GM23338 (cell line): ENCODE data around the gene C22orf39. TPM values are rescaled to one million over a fixed set of nuclear protein-coding genes. Genes with fewer than 3 reads are reported as not detected.
A peak's percentile ranks its signal among the peaks of the same experiment; 100 is the strongest.

ENCODE experiments used
- ATAC-seq: fragments of 200-7000 bp; cut with Tn5 transposase; 3 replicates; pipeline ENCODE4 v1.9.1; 2020
- DNase-seq: peaks from one replicate; pipeline ENCODE4 v3.0.0-alpha.2; 2015; ENCODE audit warnings: low spot score
- H2AFZ ChIP-seq: fragments of 200-600 bp; sonication (generic); 2 replicates; pipeline ENCODE4 v1.8.0; 2016; ENCODE audit warnings: antibody characterized with exemption, mild to moderate bottlenecking, moderate library complexity
- H3F3A ChIP-seq: fragments of 200-600 bp; sonication (generic); replicated peaks from 2 replicates; pipeline ENCODE4 v1.8.0; 2017; ENCODE audit warnings: antibody characterized with exemption, mixed run types, low read depth
- H3K27ac ChIP-seq: fragments of 200-600 bp; sonication (generic); 2 replicates; pipeline ENCODE4 v1.6.1; 2016; ENCODE audit warnings: low read depth
- H3K27me3 ChIP-seq: fragments of 200-600 bp; sonication (generic); 2 replicates; pipeline ENCODE4 v1.8.0; 2016; ENCODE audit warnings: mild to moderate bottlenecking, mixed run types, moderate library complexity; ENCODE audit not compliant: insufficient read depth
- H3K36me3 ChIP-seq: fragments of 200-600 bp; sonication (generic); 2 replicates; pipeline ENCODE4 v1.8.0; 2016; ENCODE audit warnings: mild to moderate bottlenecking; ENCODE audit not compliant: insufficient read depth
- H3K4me1 ChIP-seq: fragments of 200-600 bp; sonication (generic); 2 replicates; pipeline ENCODE4 v1.8.0; 2016; ENCODE audit warnings: mild to moderate bottlenecking, moderate library complexity; ENCODE audit not compliant: insufficient read depth
- H3K4me2 ChIP-seq: fragments of 200-600 bp; sonication (generic); 2 replicates; pipeline ENCODE4 v1.7.1; 2017; ENCODE audit warnings: mixed run types
- H3K4me3 ChIP-seq: fragments of 200-600 bp; sonication (generic); 2 replicates; pipeline ENCODE4 v1.6.1; 2016; ENCODE audit warnings: mixed run types
- H3K79me2 ChIP-seq: fragments of 200-600 bp; sonication (generic); replicated peaks from 2 replicates; pipeline ENCODE4 v1.8.0; 2017; ENCODE audit warnings: mild to moderate bottlenecking; ENCODE audit not compliant: insufficient read depth
- H3K9me2 ChIP-seq: fragments of 200-600 bp; sonication (generic); 2 replicates; pipeline ENCODE4 v1.8.0; 2017; ENCODE audit not compliant: insufficient read depth
- H4K20me1 ChIP-seq: fragments of 200-600 bp; sonication (generic); replicated peaks from 2 replicates; pipeline ENCODE4 v1.8.0; 2017; ENCODE audit warnings: mild to moderate bottlenecking; ENCODE audit not compliant: insufficient read depth
- H3K27ac Mint-ChIP-seq: 2 replicates; pipeline ENCODE4 v1.8.0; 2020; ENCODE audit warnings: inconsistent platforms, mild to moderate bottlenecking, moderate library complexity, mixed read lengths
- H3K27me3 Mint-ChIP-seq: 3 replicates; pipeline ENCODE4 v1.8.0; 2022; ENCODE audit warnings: low read depth, mild to moderate bottlenecking, moderate library complexity, mixed read lengths, inconsistent platforms; ENCODE audit not compliant: insufficient read depth, poor library complexity
- H3K36me3 Mint-ChIP-seq: 3 replicates; pipeline ENCODE4 v1.8.0; 2021; ENCODE audit warnings: low read depth, mild to moderate bottlenecking, inconsistent platforms, moderate library complexity, mixed read lengths
- H3K4me1 Mint-ChIP-seq: 3 replicates; pipeline ENCODE4 v1.8.0; 2020; ENCODE audit warnings: mild to moderate bottlenecking, inconsistent platforms, mixed read lengths
- H3K4me3 Mint-ChIP-seq: 3 replicates; pipeline ENCODE4 v1.8.0; 2021; ENCODE audit warnings: moderate library complexity, mild to moderate bottlenecking, inconsistent platforms, mixed read lengths
- H3K9me3 Mint-ChIP-seq: 3 replicates; pipeline ENCODE4 v1.8.0; 2020; ENCODE audit warnings: moderate library complexity, mild to moderate bottlenecking, inconsistent platforms, mixed read lengths
- CREB1 ChIP-seq: fragments of 250-450 bp; sonication (Bioruptor Pico); IDR thresholded peaks from 2 replicates; pipeline ENCODE4 v1.5.0; 2020; ENCODE audit warnings: low read depth, mild to moderate bottlenecking, moderate library complexity
- EZH2 ChIP-seq: fragments of 200-600 bp; sonication (generic); IDR thresholded peaks from one replicate; pipeline ENCODE4 v1.8.0; 2017; ENCODE audit warnings: antibody characterized with exemption, mild to moderate bottlenecking, low read depth; ENCODE audit not compliant: unreplicated experiment
- EZH2phosphoT487 ChIP-seq: fragments of 200-600 bp; sonication (generic); IDR thresholded peaks from one replicate; pipeline ENCODE4 v1.8.1; 2018; ENCODE audit warnings: antibody characterized with exemption; ENCODE audit not compliant: unreplicated experiment
- JUNB ChIP-seq: IDR thresholded peaks from one replicate; pipeline ENCODE4 v1.6.1; 2016; ENCODE audit warnings: antibody characterized with exemption; ENCODE audit not compliant: unreplicated experiment
- NANOG ChIP-seq: IDR thresholded peaks from 2 replicates; pipeline ENCODE4 v1.6.1; 2016; ENCODE audit warnings: antibody characterized with exemption, borderline replicate concordance
- POLR2AphosphoS5 ChIP-seq: IDR thresholded peaks from 2 replicates; pipeline ENCODE4 v1.6.1; 2016; ENCODE audit warnings: antibody characterized with exemption, low read depth
- STAT1 ChIP-seq: IDR thresholded peaks from one replicate; pipeline ENCODE4 v1.6.1; 2016; ENCODE audit warnings: antibody characterized with exemption; ENCODE audit not compliant: unreplicated experiment
- ZNF114 ChIP-seq: fragments of 250-450 bp; sonication (Bioruptor Pico); IDR thresholded peaks from 2 replicates; pipeline ENCODE4 v1.5.0; 2020; ENCODE audit warnings: mild to moderate bottlenecking, moderate library complexity
- ZNF331 ChIP-seq: fragments of 250-450 bp; sonication (Bioruptor Pico); IDR thresholded peaks from 2 replicates; pipeline ENCODE4 v1.5.0; 2020; ENCODE audit warnings: low read depth, mild to moderate bottlenecking, moderate library complexity
- polyA plus RNA-seq: library from polyadenylated mRNA; unstranded; fragments of >200 nt; fragmentation: Nextera tagmentation; extraction: Ambion mirVana; gene quantifications from 2 replicates; pipeline ENCODE4 v1.2.1, GENCODE V29; 2016
- total RNA-seq: library from RNA; depleted of rRNA; stranded (reverse); fragments of >200 nt; shearing (Covaris generic); gene quantifications from 2 replicates; pipeline ENCODE4 v1.2.3, GENCODE V29; 2014
- TF ChIP-seq, protein P1 (sequence below): IDR thresholded peaks from 2 replicates; pipeline ENCODE4 v1.6.1; 2016; ENCODE audit warnings: antibody characterized with exemption
- TF ChIP-seq, protein P2 (sequence below), 2 experiments: fragments of 200-600 bp in 1 of 2; sonication (generic) in 1 of 2; conservative IDR thresholded peaks; 2 replicates each; pipeline versions ENCODE4 v1.5.1 to v1.6.1; 2016 to 2017; ENCODE audit warnings: antibody characterized with exemption in 2 of 2, low read depth in 2 of 2, mild to moderate bottlenecking in 2 of 2, moderate library complexity in 1 of 2
- TF ChIP-seq, protein P3 (sequence below): IDR thresholded peaks from one replicate; pipeline ENCODE4 v1.6.1; 2018; ENCODE audit warnings: antibody characterized with exemption; ENCODE audit not compliant: unreplicated experiment
- TF ChIP-seq, protein P4 (sequence below): fragments of 250-450 bp; sonication (Bioruptor Pico); IDR thresholded peaks from 2 replicates; pipeline ENCODE4 v1.5.0; 2020; ENCODE audit warnings: mild to moderate bottlenecking, moderate library complexity

C22orf39 gene
- total and polyA plus RNA-seq, 2 experiments from 2014 or later: 37.4 to 40.2 TPM

DNA sequence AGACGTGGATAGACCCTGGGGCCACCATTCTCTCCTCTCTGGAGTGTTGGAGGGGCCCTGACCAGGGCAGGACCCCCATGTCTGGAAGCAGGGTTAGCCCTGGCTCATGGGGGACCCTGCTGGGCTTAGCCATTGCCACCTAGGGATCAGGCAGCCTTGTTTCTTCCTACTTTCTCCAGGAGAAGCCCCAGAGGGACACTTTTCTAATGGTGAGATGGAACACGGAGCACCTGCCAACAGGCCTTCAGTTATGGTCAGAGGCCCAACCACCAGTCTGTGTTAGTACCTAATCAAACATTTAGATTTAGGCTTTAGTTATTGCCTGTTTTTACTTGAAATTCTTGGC is 1.9 kb upstream of the C22orf39 start:
- peaks cover 35% of the 10 kb centered on the region for H4K20me1 ChIP-seq
- TF ChIP-seq POLR2AphosphoS5 (no peak), EZH2 (no peak), JUNB (no peak), ZNF331 (CRISPR knock-in tag) (no peak), STAT1 (no peak), EZH2phosphoT487 (no peak), CREB1 (CRISPR knock-in tag) (no peak), ZNF114 (no peak), NANOG (no peak)
- TF ChIP-seq, protein P1, sequence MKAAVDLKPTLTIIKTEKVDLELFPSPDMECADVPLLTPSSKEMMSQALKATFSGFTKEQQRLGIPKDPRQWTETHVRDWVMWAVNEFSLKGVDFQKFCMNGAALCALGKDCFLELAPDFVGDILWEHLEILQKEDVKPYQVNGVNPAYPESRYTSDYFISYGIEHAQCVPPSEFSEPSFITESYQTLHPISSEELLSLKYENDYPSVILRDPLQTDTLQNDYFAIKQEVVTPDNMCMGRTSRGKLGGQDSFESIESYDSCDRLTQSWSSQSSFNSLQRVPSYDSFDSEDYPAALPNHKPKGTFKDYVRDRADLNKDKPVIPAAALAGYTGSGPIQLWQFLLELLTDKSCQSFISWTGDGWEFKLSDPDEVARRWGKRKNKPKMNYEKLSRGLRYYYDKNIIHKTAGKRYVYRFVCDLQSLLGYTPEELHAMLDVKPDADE: no peak
- TF ChIP-seq, protein P2, sequence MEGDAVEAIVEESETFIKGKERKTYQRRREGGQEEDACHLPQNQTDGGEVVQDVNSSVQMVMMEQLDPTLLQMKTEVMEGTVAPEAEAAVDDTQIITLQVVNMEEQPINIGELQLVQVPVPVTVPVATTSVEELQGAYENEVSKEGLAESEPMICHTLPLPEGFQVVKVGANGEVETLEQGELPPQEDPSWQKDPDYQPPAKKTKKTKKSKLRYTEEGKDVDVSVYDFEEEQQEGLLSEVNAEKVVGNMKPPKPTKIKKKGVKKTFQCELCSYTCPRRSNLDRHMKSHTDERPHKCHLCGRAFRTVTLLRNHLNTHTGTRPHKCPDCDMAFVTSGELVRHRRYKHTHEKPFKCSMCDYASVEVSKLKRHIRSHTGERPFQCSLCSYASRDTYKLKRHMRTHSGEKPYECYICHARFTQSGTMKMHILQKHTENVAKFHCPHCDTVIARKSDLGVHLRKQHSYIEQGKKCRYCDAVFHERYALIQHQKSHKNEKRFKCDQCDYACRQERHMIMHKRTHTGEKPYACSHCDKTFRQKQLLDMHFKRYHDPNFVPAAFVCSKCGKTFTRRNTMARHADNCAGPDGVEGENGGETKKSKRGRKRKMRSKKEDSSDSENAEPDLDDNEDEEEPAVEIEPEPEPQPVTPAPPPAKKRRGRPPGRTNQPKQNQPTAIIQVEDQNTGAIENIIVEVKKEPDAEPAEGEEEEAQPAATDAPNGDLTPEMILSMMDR (conservative IDR thresholded peaks at IDR 0.05; ENCODE audit: low read depth in 2 of 2): no peak
- TF ChIP-seq, protein P3, sequence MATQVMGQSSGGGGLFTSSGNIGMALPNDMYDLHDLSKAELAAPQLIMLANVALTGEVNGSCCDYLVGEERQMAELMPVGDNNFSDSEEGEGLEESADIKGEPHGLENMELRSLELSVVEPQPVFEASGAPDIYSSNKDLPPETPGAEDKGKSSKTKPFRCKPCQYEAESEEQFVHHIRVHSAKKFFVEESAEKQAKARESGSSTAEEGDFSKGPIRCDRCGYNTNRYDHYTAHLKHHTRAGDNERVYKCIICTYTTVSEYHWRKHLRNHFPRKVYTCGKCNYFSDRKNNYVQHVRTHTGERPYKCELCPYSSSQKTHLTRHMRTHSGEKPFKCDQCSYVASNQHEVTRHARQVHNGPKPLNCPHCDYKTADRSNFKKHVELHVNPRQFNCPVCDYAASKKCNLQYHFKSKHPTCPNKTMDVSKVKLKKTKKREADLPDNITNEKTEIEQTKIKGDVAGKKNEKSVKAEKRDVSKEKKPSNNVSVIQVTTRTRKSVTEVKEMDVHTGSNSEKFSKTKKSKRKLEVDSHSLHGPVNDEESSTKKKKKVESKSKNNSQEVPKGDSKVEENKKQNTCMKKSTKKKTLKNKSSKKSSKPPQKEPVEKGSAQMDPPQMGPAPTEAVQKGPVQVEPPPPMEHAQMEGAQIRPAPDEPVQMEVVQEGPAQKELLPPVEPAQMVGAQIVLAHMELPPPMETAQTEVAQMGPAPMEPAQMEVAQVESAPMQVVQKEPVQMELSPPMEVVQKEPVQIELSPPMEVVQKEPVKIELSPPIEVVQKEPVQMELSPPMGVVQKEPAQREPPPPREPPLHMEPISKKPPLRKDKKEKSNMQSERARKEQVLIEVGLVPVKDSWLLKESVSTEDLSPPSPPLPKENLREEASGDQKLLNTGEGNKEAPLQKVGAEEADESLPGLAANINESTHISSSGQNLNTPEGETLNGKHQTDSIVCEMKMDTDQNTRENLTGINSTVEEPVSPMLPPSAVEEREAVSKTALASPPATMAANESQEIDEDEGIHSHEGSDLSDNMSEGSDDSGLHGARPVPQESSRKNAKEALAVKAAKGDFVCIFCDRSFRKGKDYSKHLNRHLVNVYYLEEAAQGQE: no peak
- TF ChIP-seq, protein P4, sequence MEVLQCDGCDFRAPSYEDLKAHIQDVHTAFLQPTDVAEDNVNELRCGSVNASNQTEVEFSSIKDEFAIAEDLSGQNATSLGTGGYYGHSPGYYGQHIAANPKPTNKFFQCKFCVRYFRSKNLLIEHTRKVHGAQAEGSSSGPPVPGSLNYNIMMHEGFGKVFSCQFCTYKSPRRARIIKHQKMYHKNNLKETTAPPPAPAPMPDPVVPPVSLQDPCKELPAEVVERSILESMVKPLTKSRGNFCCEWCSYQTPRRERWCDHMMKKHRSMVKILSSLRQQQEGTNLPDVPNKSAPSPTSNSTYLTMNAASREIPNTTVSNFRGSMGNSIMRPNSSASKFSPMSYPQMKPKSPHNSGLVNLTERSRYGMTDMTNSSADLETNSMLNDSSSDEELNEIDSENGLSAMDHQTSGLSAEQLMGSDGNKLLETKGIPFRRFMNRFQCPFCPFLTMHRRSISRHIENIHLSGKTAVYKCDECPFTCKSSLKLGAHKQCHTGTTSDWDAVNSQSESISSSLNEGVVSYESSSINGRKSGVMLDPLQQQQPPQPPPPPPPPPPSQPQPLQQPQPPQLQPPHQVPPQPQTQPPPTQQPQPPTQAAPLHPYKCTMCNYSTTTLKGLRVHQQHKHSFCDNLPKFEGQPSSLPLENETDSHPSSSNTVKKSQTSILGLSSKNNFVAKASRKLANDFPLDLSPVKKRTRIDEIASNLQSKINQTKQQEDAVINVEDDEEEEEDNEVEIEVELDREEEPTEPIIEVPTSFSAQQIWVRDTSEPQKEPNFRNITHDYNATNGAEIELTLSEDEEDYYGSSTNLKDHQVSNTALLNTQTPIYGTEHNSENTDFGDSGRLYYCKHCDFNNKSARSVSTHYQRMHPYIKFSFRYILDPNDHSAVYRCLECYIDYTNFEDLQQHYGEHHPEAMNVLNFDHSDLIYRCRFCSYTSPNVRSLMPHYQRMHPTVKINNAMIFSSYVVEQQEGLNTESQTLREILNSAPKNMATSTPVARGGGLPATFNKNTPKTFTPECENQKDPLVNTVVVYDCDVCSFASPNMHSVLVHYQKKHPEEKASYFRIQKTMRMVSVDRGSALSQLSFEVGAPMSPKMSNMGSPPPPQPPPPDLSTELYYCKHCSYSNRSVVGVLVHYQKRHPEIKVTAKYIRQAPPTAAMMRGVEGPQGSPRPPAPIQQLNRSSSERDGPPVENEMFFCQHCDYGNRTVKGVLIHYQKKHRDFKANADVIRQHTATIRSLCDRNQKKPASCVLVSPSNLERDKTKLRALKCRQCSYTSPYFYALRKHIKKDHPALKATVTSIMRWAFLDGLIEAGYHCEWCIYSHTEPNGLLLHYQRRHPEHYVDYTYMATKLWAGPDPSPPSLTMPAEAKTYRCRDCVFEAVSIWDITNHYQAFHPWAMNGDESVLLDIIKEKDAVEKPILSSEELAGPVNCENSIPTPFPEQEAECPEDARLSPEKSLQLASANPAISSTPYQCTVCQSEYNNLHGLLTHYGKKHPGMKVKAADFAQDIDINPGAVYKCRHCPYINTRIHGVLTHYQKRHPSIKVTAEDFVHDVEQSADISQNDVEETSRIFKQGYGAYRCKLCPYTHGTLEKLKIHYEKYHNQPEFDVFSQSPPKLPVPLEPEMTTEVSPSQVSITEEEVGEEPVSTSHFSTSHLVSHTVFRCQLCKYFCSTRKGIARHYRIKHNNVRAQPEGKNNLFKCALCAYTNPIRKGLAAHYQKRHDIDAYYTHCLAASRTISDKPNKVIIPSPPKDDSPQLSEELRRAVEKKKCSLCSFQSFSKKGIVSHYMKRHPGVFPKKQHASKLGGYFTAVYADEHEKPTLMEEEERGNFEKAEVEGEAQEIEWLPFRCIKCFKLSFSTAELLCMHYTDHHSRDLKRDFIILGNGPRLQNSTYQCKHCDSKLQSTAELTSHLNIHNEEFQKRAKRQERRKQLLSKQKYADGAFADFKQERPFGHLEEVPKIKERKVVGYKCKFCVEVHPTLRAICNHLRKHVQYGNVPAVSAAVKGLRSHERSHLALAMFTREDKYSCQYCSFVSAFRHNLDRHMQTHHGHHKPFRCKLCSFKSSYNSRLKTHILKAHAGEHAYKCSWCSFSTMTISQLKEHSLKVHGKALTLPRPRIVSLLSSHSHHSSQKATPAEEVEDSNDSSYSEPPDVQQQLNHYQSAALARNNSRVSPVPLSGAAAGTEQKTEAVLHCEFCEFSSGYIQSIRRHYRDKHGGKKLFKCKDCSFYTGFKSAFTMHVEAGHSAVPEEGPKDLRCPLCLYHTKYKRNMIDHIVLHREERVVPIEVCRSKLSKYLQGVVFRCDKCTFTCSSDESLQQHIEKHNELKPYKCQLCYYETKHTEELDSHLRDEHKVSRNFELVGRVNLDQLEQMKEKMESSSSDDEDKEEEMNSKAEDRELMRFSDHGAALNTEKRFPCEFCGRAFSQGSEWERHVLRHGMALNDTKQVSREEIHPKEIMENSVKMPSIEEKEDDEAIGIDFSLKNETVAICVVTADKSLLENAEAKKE: no peak
- no peaks in the 10 kb centered on the region for H3K9me2 ChIP-seq
- peaks cover 12% of the 10 kb centered on the region for H3K36me3 ChIP-seq
- peaks cover 24% of the 10 kb centered on the region for H3K79me2 ChIP-seq
- Mint-ChIP-seq H3K36me3 (peaks cover 62% of the 10 kb centered on the region), H3K4me3 (peak overlapping the region; percentile 29; the same call in 1 of the 3 replicates), H3K4me1 (peaks cover 17% of the 10 kb centered on the region), H3K27ac (no peak overlapping the region), H3K27me3 (peaks cover 10% of the 10 kb centered on the region), H3K9me3 (no peaks in the 10 kb centered on the region; the same call in 2 of the 3 replicates)
- H3K27ac ChIP-seq: no peak overlapping the region; the same call in 1 of the 2 replicates
- peaks cover 11% of the 10 kb centered on the region; the same call in 1 of the 2 replicates for H3F3A ChIP-seq
- H2AFZ ChIP-seq: no peak overlapping the region
- H3K4me3 ChIP-seq: no peak overlapping the region
- peaks cover 8% of the 10 kb centered on the region for H3K27me3 ChIP-seq
- ATAC-seq (no peak), DNase-seq (no peak)
- H3K4me1 ChIP-seq: peaks cover 12% of the 10 kb centered on the region; the same call in 1 of the 2 replicates
- no peak overlapping the region for H3K4me2 ChIP-seq
